Measurements from ENCODE around the gene KRT34. TPM values are rescaled to one million over a fixed set of nuclear protein-coding genes. Genes with fewer than 3 reads are reported as not detected.

Gene KRT34
- total and polyA plus RNA-seq, 8 donors = not detected

- ATAC-seq = no peak
- no peak for FAIRE-seq
- no peak overlapping the region for H3K27ac ChIP-seq
- no peak overlapping the region for H3K4me3 ChIP-seq
- H3K36me3 ChIP-seq = no peaks in the 10 kb centered on the region
- no peaks in the 10 kb centered on the region for H3K9me3 ChIP-seq
- H3K4me1 ChIP-seq = no peaks in the 10 kb centered on the region
- DNase-seq = no peak
- no peaks in the 10 kb centered on the region for H3K27me3 ChIP-seq
- intact Hi-C loops (cut with DNase I) = no loop called here
- whole genome bisulfite sequencing, 2 donors = 50 to 56% methylated on average over 4 of the region's 4 CpGs
- no peak for TF ChIP-seq CTCF (IDR thresholded peaks at IDR 0.05)
Measured at GRCh38 chr17:41417576-41418015, 35.5 kb upstream of the KRT34 start.

GRCh38 chr17:41417127-41417526 lies 35.0 kb upstream of the KRT34 start:
- FAIRE-seq = no peak
- intact Hi-C loops (cut with DNase I) = no loop called here
- no peak for DNase-seq
- H3K27ac ChIP-seq = no peak overlapping the region
- 91 to 94% methylated on average over 6 of the region's 6 CpGs for WGBS, 2 donors
- no peak for ATAC-seq
- no peak overlapping the region for H3K4me3 ChIP-seq
- H3K36me3 ChIP-seq = no peaks in the 10 kb centered on the region
- no peak for TF ChIP-seq CTCF (IDR thresholded peaks at IDR 0.05)
- no peaks in the 10 kb centered on the region for H3K9me3 ChIP-seq
- H3K27me3 ChIP-seq = no peaks in the 10 kb centered on the region
- H3K4me1 ChIP-seq = no peaks in the 10 kb centered on the region

GRCh38 chr17:41416479-41416878 lies 34.4 kb upstream of the KRT34 start:
- TF ChIP-seq CTCF (IDR thresholded peaks at IDR 0.05) = no peak
- Histone ChIP-seq H3K4me1 (no peaks in the 10 kb centered on the region), H3K36me3 (no peaks in the 10 kb centered on the region), H3K9me3 (no peaks in the 10 kb centered on the region), H3K27me3 (no peaks in the 10 kb centered on the region), H3K27ac (no peak overlapping the region), H3K4me3 (no peak overlapping the region)
- no peak for DNase-seq
- intact Hi-C loops (cut with DNase I) = no loop called here
- peak in 1 of 4 donors; percentile 51 for ATAC-seq
- no peak for FAIRE-seq
- 69 to 75% methylated on average over 5 of the region's 5 CpGs for WGBS, 2 donors

- TF ChIP-seq CTCF (IDR thresholded peaks at IDR 0.05) = no peak
- Histone ChIP-seq H3K27me3 (no peaks in the 10 kb centered on the region), H3K4me3 (no peak overlapping the region), H3K27ac (no peak overlapping the region), H3K9me3 (no peaks in the 10 kb centered on the region), H3K4me1 (no peaks in the 10 kb centered on the region), H3K36me3 (no peaks in the 10 kb centered on the region)
- ATAC-seq (peak in 3 of 4 donors; percentile 29 to 92 (median 66)), FAIRE-seq (no peak), DNase-seq (peak in 2 of 6 donors; percentile 17 to 26)
- intact Hi-C loops (cut with DNase I) = no loop called here
- WGBS, 2 donors = 38 to 40% methylated on average over 3 of the region's 3 CpGs
Measured at GRCh38 chr17:41415833-41416335, 33.8 kb upstream of the KRT34 start.

GRCh38 chr17:41415411-41415810 lies 33.3 kb upstream of the KRT34 start:
- H3K4me3 ChIP-seq = no peak overlapping the region
- intact Hi-C loops (cut with DNase I) = no loop called here
- no peaks in the 10 kb centered on the region for H3K9me3 ChIP-seq
- H3K4me1 ChIP-seq = no peaks in the 10 kb centered on the region
- WGBS, 2 donors = 63 to 68% methylated on average over 4 of the region's 4 CpGs
- DNase-seq (no peak), FAIRE-seq (no peak), ATAC-seq (no peak)
- H3K27ac ChIP-seq = no peak overlapping the region
- H3K27me3 ChIP-seq = no peaks in the 10 kb centered on the region
- no peaks in the 10 kb centered on the region for H3K36me3 ChIP-seq
- TF ChIP-seq CTCF (IDR thresholded peaks at IDR 0.05) = no peak
